GM12878 (cell line): ENCODE results near the gene RANBP1. TPM values are rescaled to one million over a fixed set of nuclear protein-coding genes. Genes with fewer than 3 reads are reported as not detected.
"Not testable (repeated sequence)": the region's sequence is repeated elsewhere in the genome, so short reads cannot be mapped to it uniquely, and the experiment has no call there.

ENCODE experiments used
- ATAC-seq: fragments of 200-7000 bp; cut with Tn5 transposase; 3 replicates; pipeline ENCODE4 v1.9.1; 2020; ENCODE audit warnings: mild to moderate bottlenecking, moderate library complexity
- BruUV-seq: library from RNA; stranded (reverse); fragments of 400-500 nt; replicated peaks from 2 replicates; lab custom pipeline; 2021; lab: Mats Ljungman, UMichigan
- CTCF ChIA-PET: fragments of 300-600 bp; sonication (Branson Sonifier 250); formaldehyde crosslinking; extraction: SDS; loops from one replicate; lab custom pipeline; 2021; ENCODE audit warnings: inconsistent platforms; lab: Yijun Ruan, JAX
- POLR2A ChIA-PET: fragments of 350-600 bp; formaldehyde crosslinking; extraction: SDS; loops from one replicate; lab custom pipeline; 2021; ENCODE audit warnings: inconsistent platforms; lab: Charles Lee
- RAD21 ChIA-PET: fragments of 300-600 bp; sonication (Branson Sonifier 250); formaldehyde crosslinking; loops from one replicate; lab custom pipeline; 2023; ENCODE audit warnings: antibody characterized with exemption; ENCODE audit not compliant: unreplicated experiment; lab: Charles Lee
- SMC1A ChIA-PET: fragments of 300-600 bp; sonication (Branson Sonifier 250); formaldehyde crosslinking; loops from one replicate; lab custom pipeline; 2023; ENCODE audit not compliant: unreplicated experiment, uncharacterized antibody; lab: Charles Lee
- DNase-seq: peaks from one replicate; pipeline ENCODE4 v3.0.0-alpha.2; 2011; ENCODE audit warnings: low read depth, low spot score
- FAIRE-seq: peaks from 3 replicates; lab custom pipeline; 2011; peaks lifted over from hg19 to GRCh38; lab: Jason Lieb, UNC
- H2AFZ ChIP-seq: 2 replicates; pipeline ENCODE4 v1.6.0; 2011; ENCODE audit warnings: low read depth, low read length, control low read depth; ENCODE audit not compliant: control insufficient read depth
- H3K27ac ChIP-seq: 2 replicates; pipeline ENCODE4 v1.5.1; 2011; ENCODE audit warnings: control low read depth; ENCODE audit not compliant: control insufficient read depth, insufficient read depth
- H3K27me3 ChIP-seq, 2 experiments: replicated peaks in 1 of 2; 2 replicates each; pipeline versions ENCODE4 v1.6.0 to v1.6.1; 2011; ENCODE audit warnings: low read length in 1 of 2; ENCODE audit not compliant: control insufficient read depth in 2 of 2, insufficient read depth in 2 of 2
- H3K36me3 ChIP-seq, 2 experiments: 2 replicates each; pipeline ENCODE4 v1.5.1; 2011; ENCODE audit warnings: low read length in 1 of 2; ENCODE audit not compliant: control insufficient read depth in 2 of 2, insufficient read depth in 2 of 2
- H3K4me1 ChIP-seq: 2 replicates; pipeline ENCODE4 v1.6.1; 2011; ENCODE audit warnings: mild to moderate bottlenecking, low read length, moderate library complexity, mixed read lengths; ENCODE audit not compliant: control insufficient read depth, insufficient read depth
- H3K4me2 ChIP-seq: 2 replicates; pipeline ENCODE4 v1.6.0; 2011; ENCODE audit warnings: control low read depth; ENCODE audit not compliant: control insufficient read depth, insufficient read depth
- H3K4me3 ChIP-seq: fragments of 200-600 bp; sonication (generic); 2 replicates; pipeline ENCODE4 v1.5.1; 2016
- H3K79me2 ChIP-seq: 2 replicates; pipeline ENCODE4 v1.6.0; 2011; ENCODE audit warnings: low read length; ENCODE audit not compliant: control insufficient read depth, insufficient read depth
- H3K9ac ChIP-seq: 2 replicates; pipeline ENCODE4 v1.8.0; 2011; ENCODE audit warnings: low read length, control low read depth, mixed read lengths; ENCODE audit not compliant: control insufficient read depth, insufficient read depth
- H3K9me3 ChIP-seq: replicated peaks from 3 replicates; pipeline ENCODE4 v1.5.1; 2011; ENCODE audit warnings: mild to moderate bottlenecking, low read length; ENCODE audit not compliant: control insufficient read depth, insufficient read depth
- H4K20me1 ChIP-seq: 2 replicates; pipeline ENCODE4 v1.6.0; 2011; ENCODE audit not compliant: control insufficient read depth, insufficient read depth
- IRF3 ChIP-seq: fragments of 450-650 bp; IDR thresholded peaks from 2 replicates; pipeline ENCODE4 v1.6.1; 2014; ENCODE audit warnings: mild to moderate bottlenecking
- WGBS: methylation state at CpG from one replicate; pipeline ENCODE4 v1.1.6; 2016; ENCODE audit warnings: low lambda C conversion rate; ENCODE audit not compliant: insufficient replicate concordance, insufficient coverage; ENCODE audit errors: missing lambda C conversion rate; 5-methylcytosine and 5-hydroxymethylcytosine counted together
- in situ Hi-C: fragments of 300-500 bp; cut with MboI; formaldehyde crosslinking; loops from 9 replicates; pipeline ENCODE4 v1.14.3; 2018; ENCODE audit warnings: mixed read lengths
- intact Hi-C: fragments of 100-400 bp; cut with micrococcal nuclease; formaldehyde crosslinking; loops from one replicate; pipeline ENCODE4 v1.14.2; 2022; ENCODE audit not compliant: unreplicated experiment
- polyA plus RNA-seq, 11 experiments: library from polyadenylated mRNA; depleted of rRNA in 4 of 11; unstranded in 6 of 11; stranded (reverse) in 5 of 11; fragments of >200 nt; fragmentation: Nextera tagmentation in 4 of 11; fragmentation: Illumina TruSeq in 1 of 11; extraction: Ambion mirVana in 4 of 11; extraction: Trizol in 1 of 11; gene quantifications; 1 replicate in 1 of 11; 2 replicates in 10 of 11; pipeline versions ENCODE4 v1.2.1 to v1.2.3, GENCODE V29; 2011 to 2016; ENCODE audit warnings: inconsistent platforms in 2 of 11, missing spikeins in 2 of 11, low read depth in 1 of 11
- total RNA-seq, 4 experiments: library from RNA; depleted of rRNA in 3 of 4; stranded (reverse); fragments of >200 nt in 3 of 4; fragmentation: Illumina TruSeq in 1 of 4; extraction: Trizol in 1 of 4; gene quantifications; 2 replicates each; pipeline versions ENCODE4 v1.2.1 to v1.2.3, GENCODE V29; 2013 to 2021
- TF ChIP-seq, protein P1 (sequence below): fragments of 150-350 bp; IDR thresholded peaks from 2 replicates; pipeline ENCODE4 v1.6.1; 2016; ENCODE audit warnings: low read depth, low read length

The RANBP1 gene
- total and polyA plus RNA-seq, 10 of the 15 experiments (the other 5 are each of a cell fraction or from before 2014, with no cell fraction given): 55.3 to 808 (median 394) TPM

DNA sequence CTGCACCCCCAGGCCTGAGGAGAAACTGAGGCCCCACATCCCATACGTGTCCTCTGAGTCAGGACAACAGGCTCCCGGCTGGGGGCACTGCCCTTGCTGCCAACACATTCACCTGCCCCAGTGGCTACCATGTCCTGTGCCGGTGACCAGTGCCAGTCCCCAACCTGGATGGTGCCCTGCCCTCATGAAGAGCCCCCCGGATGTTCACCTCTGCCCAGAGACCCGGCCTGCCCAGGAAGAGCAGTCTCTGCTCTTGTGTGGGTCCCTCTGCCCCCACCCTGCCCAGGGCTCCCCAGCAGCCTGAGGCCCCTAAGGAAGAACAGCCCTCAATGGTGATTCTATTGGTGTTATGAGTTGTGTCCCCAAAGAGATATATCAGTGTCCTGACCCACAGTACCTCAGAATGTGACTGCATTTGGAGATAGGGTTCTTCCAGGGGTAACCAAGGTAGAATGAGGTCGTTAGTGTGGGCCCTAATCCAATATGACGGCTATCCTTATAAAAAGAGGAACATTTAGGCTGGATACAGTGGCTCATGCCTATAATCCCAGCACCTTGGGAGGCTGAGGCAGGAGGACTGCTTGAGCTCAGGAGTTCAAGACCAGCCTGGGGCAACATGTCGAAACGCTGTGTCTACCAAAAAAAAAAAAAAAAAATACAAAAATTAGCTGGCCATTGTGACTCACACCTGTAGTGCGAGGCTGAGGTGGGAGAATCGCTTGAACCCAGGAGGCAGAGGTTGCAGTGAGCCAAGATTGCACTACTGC lies 49.1 kb upstream of the RANBP1 start:
- FAIRE-seq (no peak), DNase-seq (no peak), ATAC-seq (no peak)
- in situ Hi-C loops (no loop called here), intact Hi-C loops (no loop called here)
- no peak for TF ChIP-seq IRF3
- TF ChIP-seq, protein P1, sequence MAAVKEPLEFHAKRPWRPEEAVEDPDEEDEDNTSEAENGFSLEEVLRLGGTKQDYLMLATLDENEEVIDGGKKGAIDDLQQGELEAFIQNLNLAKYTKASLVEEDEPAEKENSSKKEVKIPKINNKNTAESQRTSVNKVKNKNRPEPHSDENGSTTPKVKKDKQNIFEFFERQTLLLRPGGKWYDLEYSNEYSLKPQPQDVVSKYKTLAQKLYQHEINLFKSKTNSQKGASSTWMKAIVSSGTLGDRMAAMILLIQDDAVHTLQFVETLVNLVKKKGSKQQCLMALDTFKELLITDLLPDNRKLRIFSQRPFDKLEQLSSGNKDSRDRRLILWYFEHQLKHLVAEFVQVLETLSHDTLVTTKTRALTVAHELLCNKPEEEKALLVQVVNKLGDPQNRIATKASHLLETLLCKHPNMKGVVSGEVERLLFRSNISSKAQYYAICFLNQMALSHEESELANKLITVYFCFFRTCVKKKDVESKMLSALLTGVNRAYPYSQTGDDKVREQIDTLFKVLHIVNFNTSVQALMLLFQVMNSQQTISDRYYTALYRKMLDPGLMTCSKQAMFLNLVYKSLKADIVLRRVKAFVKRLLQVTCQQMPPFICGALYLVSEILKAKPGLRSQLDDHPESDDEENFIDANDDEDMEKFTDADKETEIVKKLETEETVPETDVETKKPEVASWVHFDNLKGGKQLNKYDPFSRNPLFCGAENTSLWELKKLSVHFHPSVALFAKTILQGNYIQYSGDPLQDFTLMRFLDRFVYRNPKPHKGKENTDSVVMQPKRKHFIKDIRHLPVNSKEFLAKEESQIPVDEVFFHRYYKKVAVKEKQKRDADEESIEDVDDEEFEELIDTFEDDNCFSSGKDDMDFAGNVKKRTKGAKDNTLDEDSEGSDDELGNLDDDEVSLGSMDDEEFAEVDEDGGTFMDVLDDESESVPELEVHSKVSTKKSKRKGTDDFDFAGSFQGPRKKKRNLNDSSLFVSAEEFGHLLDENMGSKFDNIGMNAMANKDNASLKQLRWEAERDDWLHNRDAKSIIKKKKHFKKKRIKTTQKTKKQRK: no peak
- POLR2A ChIA-PET: no interaction called here
- H3K4me1 ChIP-seq: no peaks in the 10 kb centered on the region
- no peaks in the 10 kb centered on the region for H3K27me3 ChIP-seq
- no peak overlapping the region for H3K4me2 ChIP-seq
- no peaks in the 10 kb centered on the region for H3K79me2 ChIP-seq
- H4K20me1 ChIP-seq: no peaks in the 10 kb centered on the region
- peaks cover 0 to 4% of the 10 kb centered on the region in 2 experiments; a peak in 3 of 4 replicates for H3K36me3 ChIP-seq
- RAD21 ChIA-PET: no interaction called here
- no peak overlapping the region for H3K9ac ChIP-seq
- no peak overlapping the region for H3K27ac ChIP-seq
- no TSS peak for BruUV-seq
- 92% methylated on average over 11 of the region's 11 CpGs for WGBS
- SMC1A ChIA-PET: no interaction called here
- no peak overlapping the region for H3K4me3 ChIP-seq
- CTCF ChIA-PET: interaction anchor here (1.6 kb wide), 1 partner anchor 16 kb away, joined by 3 read pairs; no protein-coding TSS in a partner anchor
- H2AFZ ChIP-seq: no peak overlapping the region
- H3K9me3 ChIP-seq: no peaks in the 10 kb centered on the region

- WGBS: 96% methylated on average over 3 of the region's 3 CpGs
- SMC1A ChIA-PET: interaction anchor here (0.6 kb wide), 1 partner anchor 612 kb away, joined by 3 read pairs; no protein-coding TSS in a partner anchor
- H3K9me3 ChIP-seq: not testable (repeated sequence)
Measured at GRCh38 chr22:20067384-20067682, 48.6 kb upstream of the RANBP1 start.

More at GRCh38 chr22:20067384-20067682, 48.6 kb upstream of the RANBP1 start:
- H2AFZ ChIP-seq, intact Hi-C loops, H4K20me1 ChIP-seq, H3K27me3 ChIP-seq, H3K9ac ChIP-seq, H3K4me2 ChIP-seq, in situ Hi-C loops, BruUV-seq, H3K79me2 ChIP-seq, H3K36me3 ChIP-seq, RAD21 ChIA-PET, DNase-seq, H3K27ac ChIP-seq, ATAC-seq, H3K4me3 ChIP-seq, FAIRE-seq, H3K4me1 ChIP-seq, POLR2A ChIA-PET: not testable (repeated sequence)
- CTCF ChIA-PET: interaction anchor here (1.6 kb wide), 1 partner anchor 16 kb away, joined by 3 read pairs; no protein-coding TSS in a partner anchor
